ENCODE results near the gene GPX5.

The GPX5 gene

DNA sequence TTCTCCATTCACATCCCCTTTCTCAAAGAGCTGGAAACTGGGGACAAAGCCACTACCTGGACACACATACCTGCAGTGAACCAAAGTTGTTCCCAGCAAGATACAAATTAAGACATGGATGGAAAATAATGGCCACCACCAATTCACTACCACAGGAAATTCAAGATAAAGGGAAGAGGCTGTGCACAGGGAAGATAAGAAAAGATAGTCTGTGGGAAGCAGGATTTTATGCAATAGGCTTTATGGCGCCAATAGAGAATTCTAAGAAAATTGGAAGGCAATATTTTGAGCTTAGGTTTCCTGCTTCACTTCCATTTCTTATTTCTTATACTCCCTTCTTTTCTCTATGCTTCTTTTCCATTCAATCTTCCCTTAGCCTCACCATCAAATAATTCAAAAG lies 19.9 kb upstream of the GPX5 start:
- TF ChIP-seq, protein P1, sequence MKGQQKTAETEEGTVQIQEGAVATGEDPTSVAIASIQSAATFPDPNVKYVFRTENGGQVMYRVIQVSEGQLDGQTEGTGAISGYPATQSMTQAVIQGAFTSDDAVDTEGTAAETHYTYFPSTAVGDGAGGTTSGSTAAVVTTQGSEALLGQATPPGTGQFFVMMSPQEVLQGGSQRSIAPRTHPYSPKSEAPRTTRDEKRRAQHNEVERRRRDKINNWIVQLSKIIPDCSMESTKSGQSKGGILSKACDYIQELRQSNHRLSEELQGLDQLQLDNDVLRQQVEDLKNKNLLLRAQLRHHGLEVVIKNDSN (IDR thresholded peaks at IDR 0.05) = no peak
- TF ChIP-seq ZBTB7A (IDR thresholded peaks at IDR 0.05; ENCODE audit: low read depth) = no peak
- TF ChIP-seq CEBPB (IDR thresholded peaks at IDR 0.05) = no peak
- no peak for TF ChIP-seq TAF1 (IDR thresholded peaks at IDR 0.05; ENCODE audit: low read depth)
- no peak for TF ChIP-seq CREB1 (IDR thresholded peaks at IDR 0.05; ENCODE audit: low read depth)
- TF ChIP-seq FOXM1 (IDR thresholded peaks at IDR 0.05; ENCODE audit: borderline replicate concordance, low read depth) = no peak
- no peak for TF ChIP-seq TCF12 (IDR thresholded peaks at IDR 0.05; ENCODE audit: low read depth)
- no peak for TF ChIP-seq TEAD4 (IDR thresholded peaks at IDR 0.05)
- TF ChIP-seq, protein P2, sequence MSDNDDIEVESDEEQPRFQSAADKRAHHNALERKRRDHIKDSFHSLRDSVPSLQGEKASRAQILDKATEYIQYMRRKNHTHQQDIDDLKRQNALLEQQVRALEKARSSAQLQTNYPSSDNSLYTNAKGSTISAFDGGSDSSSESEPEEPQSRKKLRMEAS (IDR thresholded peaks at IDR 0.05) = no peak

GRCh38 chr6:28506807-28507475 lies 18.7 kb upstream of the GPX5 start:
- TF ChIP-seq, protein P1 (IDR thresholded peaks at IDR 0.05) = no peak
- TF ChIP-seq YY1 (IDR thresholded peaks at IDR 0.05; ENCODE audit: low read depth) (no peak), CEBPB (IDR thresholded peaks at IDR 0.05) (no peak), CREB1 (IDR thresholded peaks at IDR 0.05; ENCODE audit: low read depth) (no peak), NFIC (IDR thresholded peaks at IDR 0.05) (no peak), RAD21 (IDR thresholded peaks at IDR 0.05; ENCODE audit: low read depth) (no peak), FOXM1 (IDR thresholded peaks at IDR 0.05; ENCODE audit: borderline replicate concordance, low read depth) (no peak), EGR1 (IDR thresholded peaks at IDR 0.05) (no peak), TAF1 (IDR thresholded peaks at IDR 0.05; ENCODE audit: low read depth) (no peak), TEAD4 (IDR thresholded peaks at IDR 0.05) (no peak), ZBTB7A (IDR thresholded peaks at IDR 0.05; ENCODE audit: low read depth) (no peak), EP300 (IDR thresholded peaks at IDR 0.05; ENCODE audit: borderline replicate concordance) (no peak), TCF12 (IDR thresholded peaks at IDR 0.05; ENCODE audit: low read depth) (no peak)
- TF ChIP-seq, protein P2 (IDR thresholded peaks at IDR 0.05) = no peak
- TF ChIP-seq, protein P3, sequence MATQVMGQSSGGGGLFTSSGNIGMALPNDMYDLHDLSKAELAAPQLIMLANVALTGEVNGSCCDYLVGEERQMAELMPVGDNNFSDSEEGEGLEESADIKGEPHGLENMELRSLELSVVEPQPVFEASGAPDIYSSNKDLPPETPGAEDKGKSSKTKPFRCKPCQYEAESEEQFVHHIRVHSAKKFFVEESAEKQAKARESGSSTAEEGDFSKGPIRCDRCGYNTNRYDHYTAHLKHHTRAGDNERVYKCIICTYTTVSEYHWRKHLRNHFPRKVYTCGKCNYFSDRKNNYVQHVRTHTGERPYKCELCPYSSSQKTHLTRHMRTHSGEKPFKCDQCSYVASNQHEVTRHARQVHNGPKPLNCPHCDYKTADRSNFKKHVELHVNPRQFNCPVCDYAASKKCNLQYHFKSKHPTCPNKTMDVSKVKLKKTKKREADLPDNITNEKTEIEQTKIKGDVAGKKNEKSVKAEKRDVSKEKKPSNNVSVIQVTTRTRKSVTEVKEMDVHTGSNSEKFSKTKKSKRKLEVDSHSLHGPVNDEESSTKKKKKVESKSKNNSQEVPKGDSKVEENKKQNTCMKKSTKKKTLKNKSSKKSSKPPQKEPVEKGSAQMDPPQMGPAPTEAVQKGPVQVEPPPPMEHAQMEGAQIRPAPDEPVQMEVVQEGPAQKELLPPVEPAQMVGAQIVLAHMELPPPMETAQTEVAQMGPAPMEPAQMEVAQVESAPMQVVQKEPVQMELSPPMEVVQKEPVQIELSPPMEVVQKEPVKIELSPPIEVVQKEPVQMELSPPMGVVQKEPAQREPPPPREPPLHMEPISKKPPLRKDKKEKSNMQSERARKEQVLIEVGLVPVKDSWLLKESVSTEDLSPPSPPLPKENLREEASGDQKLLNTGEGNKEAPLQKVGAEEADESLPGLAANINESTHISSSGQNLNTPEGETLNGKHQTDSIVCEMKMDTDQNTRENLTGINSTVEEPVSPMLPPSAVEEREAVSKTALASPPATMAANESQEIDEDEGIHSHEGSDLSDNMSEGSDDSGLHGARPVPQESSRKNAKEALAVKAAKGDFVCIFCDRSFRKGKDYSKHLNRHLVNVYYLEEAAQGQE (IDR thresholded peaks at IDR 0.05; ENCODE audit: low read depth) = no peak

DNA sequence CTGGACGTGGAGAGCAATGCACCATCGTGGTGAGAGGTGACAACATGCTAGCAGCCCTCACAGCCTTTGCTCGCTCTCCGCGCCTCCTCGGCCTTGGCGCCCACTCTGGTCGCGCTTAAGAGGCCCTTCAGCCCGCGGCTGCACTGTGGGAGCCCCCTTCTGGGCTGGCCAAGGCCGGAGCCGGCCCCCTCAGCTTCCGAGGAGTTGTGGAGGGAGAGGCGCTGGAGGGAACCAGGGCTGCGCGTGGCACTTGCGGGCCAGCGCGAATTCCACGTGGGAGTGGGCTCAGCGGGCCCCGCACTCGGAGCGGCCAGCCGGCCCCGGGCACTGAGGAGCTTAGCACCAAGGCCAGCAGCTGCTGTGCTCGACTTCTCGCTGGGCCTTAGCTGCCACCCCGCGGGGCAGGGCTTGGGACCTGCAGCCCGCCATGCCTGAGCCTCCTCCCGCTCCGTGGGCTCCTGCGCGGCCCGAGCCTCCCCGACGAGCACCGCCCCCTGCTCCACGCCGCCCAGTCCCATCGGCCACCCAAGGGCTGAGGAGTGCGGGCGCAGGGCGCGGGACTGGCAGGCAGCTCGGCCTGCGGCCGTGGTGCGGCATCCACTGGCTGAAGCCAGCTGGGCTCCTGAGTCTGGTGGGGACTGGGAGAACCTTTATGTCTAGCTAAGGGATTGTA lies 13.9 kb upstream of the GPX5 start:
- TF ChIP-seq CREB1 (IDR thresholded peaks at IDR 0.05; ENCODE audit: low read depth) = no peak
- no peak for TF ChIP-seq CEBPB (IDR thresholded peaks at IDR 0.05)
- TF ChIP-seq ZBTB7A (IDR thresholded peaks at IDR 0.05; ENCODE audit: low read depth) = no peak
- TF ChIP-seq, protein P1 (IDR thresholded peaks at IDR 0.05) = no peak
- TF ChIP-seq YY1 (IDR thresholded peaks at IDR 0.05; ENCODE audit: low read depth) = no peak
- TF ChIP-seq NFIC (IDR thresholded peaks at IDR 0.05) = no peak
- no peak for TF ChIP-seq RAD21 (IDR thresholded peaks at IDR 0.05; ENCODE audit: low read depth)
- no peak for TF ChIP-seq TAF1 (IDR thresholded peaks at IDR 0.05; ENCODE audit: low read depth)
- TF ChIP-seq TEAD4 (IDR thresholded peaks at IDR 0.05) = no peak
- TF ChIP-seq EGR1 (IDR thresholded peaks at IDR 0.05) = no peak
- TF ChIP-seq TCF12 (IDR thresholded peaks at IDR 0.05; ENCODE audit: low read depth) = no peak
- TF ChIP-seq, protein P3 (IDR thresholded peaks at IDR 0.05; ENCODE audit: low read depth) = no peak
- TF ChIP-seq, protein P2 (IDR thresholded peaks at IDR 0.05) = no peak
- TF ChIP-seq EP300 (IDR thresholded peaks at IDR 0.05; ENCODE audit: borderline replicate concordance) = no peak
- no peak for TF ChIP-seq FOXM1 (IDR thresholded peaks at IDR 0.05; ENCODE audit: borderline replicate concordance, low read depth)

- TF ChIP-seq ZBTB7A (IDR thresholded peaks at IDR 0.05; ENCODE audit: low read depth) (no peak), TCF12 (IDR thresholded peaks at IDR 0.05; ENCODE audit: low read depth) (no peak), YY1 (IDR thresholded peaks at IDR 0.05; ENCODE audit: low read depth) (no peak), FOXM1 (IDR thresholded peaks at IDR 0.05; ENCODE audit: borderline replicate concordance, low read depth) (no peak), TEAD4 (IDR thresholded peaks at IDR 0.05) (no peak), CEBPB (IDR thresholded peaks at IDR 0.05) (no peak), EGR1 (IDR thresholded peaks at IDR 0.05) (no peak), TAF1 (IDR thresholded peaks at IDR 0.05; ENCODE audit: low read depth) (no peak), CREB1 (IDR thresholded peaks at IDR 0.05; ENCODE audit: low read depth) (no peak), EP300 (IDR thresholded peaks at IDR 0.05; ENCODE audit: borderline replicate concordance) (no peak), RAD21 (IDR thresholded peaks at IDR 0.05; ENCODE audit: low read depth) (no peak), NFIC (IDR thresholded peaks at IDR 0.05) (no peak)
- TF ChIP-seq, protein P2 (IDR thresholded peaks at IDR 0.05) = no peak
- TF ChIP-seq, protein P3 (IDR thresholded peaks at IDR 0.05; ENCODE audit: low read depth) = no peak
- TF ChIP-seq, protein P1 (IDR thresholded peaks at IDR 0.05) = no peak
Observed at GRCh38 chr6:28515676-28516075, 10.0 kb upstream of the GPX5 start, which contains the start of gene GPX6. TSS of gene GPX6 (minus strand) at chr6:28515793. CDS start at chr6:28515743, 50 bp downstream.
